ENCODE data around the gene FSTL4. TPM values are rescaled to one million over a fixed set of nuclear protein-coding genes. Genes with fewer than 3 reads are reported as not detected.

Gene FSTL4
- polyA plus RNA-seq, 4 donors = 0.25 to 1.5 TPM; not detected in 2

DNA sequence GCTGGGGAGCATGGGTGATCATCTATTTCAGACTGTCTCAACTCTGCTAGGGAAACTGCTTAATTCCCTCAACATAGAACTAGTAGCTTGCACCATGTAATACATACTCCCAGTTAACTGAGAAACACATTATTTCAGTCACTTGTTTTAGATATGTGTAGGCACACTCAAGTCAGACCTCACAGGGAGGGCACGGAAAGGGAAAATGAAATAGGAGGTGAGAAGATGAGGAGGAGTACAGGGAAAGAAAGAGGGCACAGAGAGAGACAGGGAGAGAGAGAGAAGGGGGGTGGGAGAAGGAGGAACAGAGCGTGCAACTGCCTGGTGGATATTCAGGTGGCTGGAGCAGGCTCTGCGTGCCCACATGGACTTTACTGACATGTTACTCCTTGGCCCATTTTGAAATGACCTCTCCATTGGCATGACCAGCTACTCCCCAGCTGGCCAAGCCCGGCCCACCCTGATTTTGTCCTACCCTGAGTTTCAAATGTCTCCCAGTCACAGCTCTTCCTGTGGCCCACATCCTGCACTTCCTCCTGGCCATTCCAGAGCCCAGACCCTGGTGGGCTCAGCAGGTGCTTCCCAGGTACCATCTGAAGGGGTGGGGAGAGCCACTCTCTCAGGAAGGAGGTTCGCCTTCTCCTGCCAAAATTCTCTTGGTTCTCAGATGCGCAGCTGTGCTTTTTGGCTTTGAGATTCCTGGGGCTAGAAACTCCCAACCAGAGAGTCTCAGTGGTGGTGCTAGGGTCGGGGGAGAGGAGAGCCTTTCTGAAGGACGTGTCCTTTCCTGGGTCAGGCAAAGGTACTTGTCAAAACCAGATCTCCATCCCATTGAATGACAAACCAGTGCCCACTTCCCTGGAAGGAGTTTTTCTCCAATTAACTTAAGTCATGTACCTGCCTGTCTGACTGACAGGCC is 229.4 kb downstream of the FSTL4 start:
- FAIRE-seq (no peak), DNase-seq (no peak)
- Histone ChIP-seq H3K9me3 (ENCODE audit: control insufficient read depth in 2 of 2, insufficient read depth in 1 of 2, low read depth in 1 of 2, low read length in 1 of 2) (no peaks in the 10 kb centered on the region), H3K36me3 (ENCODE audit: control insufficient read depth in 3 of 3, insufficient read depth in 2 of 3, low read depth in 1 of 3, low read length in 3 of 3) (no peaks in the 10 kb centered on the region), H3K27me3 (ENCODE audit: control insufficient read depth in 3 of 3, insufficient read depth in 3 of 3, low read length in 3 of 3) (peaks cover 0 to 13% (median 0%) of the 10 kb centered on the region in 3 donors), H3K4me3 (ENCODE audit: low read depth in 1 of 3, low read length in 3 of 3) (no peak overlapping the region), H3K4me1 (ENCODE audit: control insufficient read depth in 3 of 3, insufficient read depth in 2 of 3, low read depth in 1 of 3, low read length in 2 of 3) (no peaks in the 10 kb centered on the region), H3K27ac (ENCODE audit: low read depth in 1 of 3, low read length in 2 of 3) (no peak overlapping the region)
- WGBS, 3 donors = 68 to 76% (median 76%) methylated on average over 8 of the region's 8 CpGs

DNA sequence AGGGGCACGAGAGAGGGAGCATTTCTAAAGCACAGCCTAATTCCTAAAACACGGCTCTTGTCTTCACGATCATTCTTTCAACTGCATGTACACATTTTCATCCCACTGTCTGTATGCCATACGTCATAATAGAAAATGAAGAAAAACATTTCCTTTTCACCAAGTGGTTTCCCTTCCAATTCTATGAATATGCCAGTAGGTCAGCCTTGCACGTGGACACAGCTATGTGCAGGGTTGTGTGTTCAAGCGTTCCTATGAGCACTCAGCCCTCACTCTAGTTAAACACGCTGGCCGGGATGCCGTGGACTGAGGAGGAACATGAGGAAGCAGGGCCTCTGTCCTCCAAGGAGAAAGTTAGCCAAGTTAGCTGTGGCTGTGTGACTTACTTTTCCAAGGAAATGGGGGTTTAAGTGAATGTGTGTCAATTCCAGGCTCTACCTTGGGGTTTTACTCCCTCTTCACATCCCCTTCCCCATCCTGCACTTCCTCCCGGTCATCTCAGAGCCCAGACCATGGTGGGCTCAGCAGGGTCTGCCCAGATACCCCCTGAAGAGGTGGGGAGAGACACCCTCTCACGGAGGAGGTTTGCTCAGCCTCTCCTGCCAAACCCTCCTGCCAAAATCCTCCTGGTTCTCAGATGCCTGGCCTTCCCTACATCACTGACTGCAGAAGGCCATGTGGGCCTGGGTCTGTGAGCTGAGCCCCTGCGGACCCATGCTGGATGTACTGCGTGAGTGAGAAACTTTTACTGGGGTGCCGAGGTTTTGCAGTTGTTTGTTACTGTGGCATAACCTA is 230.6 kb downstream of the FSTL4 start:
- Histone ChIP-seq H3K9me3 (ENCODE audit: control insufficient read depth in 2 of 2, insufficient read depth in 1 of 2, low read depth in 1 of 2, low read length in 1 of 2) (peaks cover 1 to 7% of the 10 kb centered on the region in 2 donors), H3K27ac (ENCODE audit: low read depth in 1 of 3, low read length in 2 of 3) (no peak overlapping the region), H3K27me3 (ENCODE audit: control insufficient read depth in 3 of 3, insufficient read depth in 3 of 3, low read length in 3 of 3) (peaks cover 0 to 11% (median 0%) of the 10 kb centered on the region in 3 donors), H3K4me1 (ENCODE audit: control insufficient read depth in 3 of 3, insufficient read depth in 2 of 3, low read depth in 1 of 3, low read length in 2 of 3) (no peaks in the 10 kb centered on the region), H3K4me3 (ENCODE audit: low read depth in 1 of 3, low read length in 3 of 3) (no peak overlapping the region), H3K36me3 (ENCODE audit: control insufficient read depth in 3 of 3, insufficient read depth in 2 of 3, low read depth in 1 of 3, low read length in 3 of 3) (no peaks in the 10 kb centered on the region)
- FAIRE-seq = no peak
- DNase-seq = no peak
- WGBS, 3 donors = 77 to 81% (median 78%) methylated on average over 14 of the region's 14 CpGs

DNA sequence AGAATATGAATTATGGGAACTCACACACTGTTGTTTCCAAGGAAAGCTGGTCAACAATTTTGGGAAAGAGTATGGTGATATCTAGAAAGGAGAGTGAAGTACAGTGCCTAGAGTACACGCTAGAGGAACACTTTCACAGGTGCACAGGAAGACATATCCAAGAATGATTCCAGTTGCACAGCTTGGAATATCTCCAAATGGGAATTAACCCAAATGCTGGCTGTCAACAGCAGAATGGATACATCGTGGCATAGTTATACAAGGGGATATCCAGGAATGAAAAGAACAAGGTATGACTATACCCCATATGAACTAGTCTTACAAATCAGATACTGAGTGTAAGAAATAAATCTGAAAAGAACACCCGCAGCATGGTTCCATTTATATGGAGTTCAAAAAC is 231.3 kb downstream of the FSTL4 start:
- no peak for DNase-seq
- Histone ChIP-seq H3K27ac (ENCODE audit: low read depth in 1 of 3, low read length in 2 of 3) (no peak overlapping the region), H3K9me3 (ENCODE audit: control insufficient read depth in 2 of 2, insufficient read depth in 1 of 2, low read depth in 1 of 2, low read length in 1 of 2) (peaks cover 1 to 11% of the 10 kb centered on the region in 2 donors), H3K4me3 (ENCODE audit: low read depth in 1 of 3, low read length in 3 of 3) (no peak overlapping the region), H3K36me3 (ENCODE audit: control insufficient read depth in 3 of 3, insufficient read depth in 2 of 3, low read depth in 1 of 3, low read length in 3 of 3) (no peaks in the 10 kb centered on the region), H3K4me1 (ENCODE audit: control insufficient read depth in 3 of 3, insufficient read depth in 2 of 3, low read depth in 1 of 3, low read length in 2 of 3) (no peaks in the 10 kb centered on the region), H3K27me3 (ENCODE audit: control insufficient read depth in 3 of 3, insufficient read depth in 3 of 3, low read length in 3 of 3) (peaks cover 0 to 11% (median 0%) of the 10 kb centered on the region in 3 donors)
- no peak for FAIRE-seq
- WGBS, 3 donors = 66 to 83% (median 82%) methylated on average over 3 of the region's 3 CpGs

DNA sequence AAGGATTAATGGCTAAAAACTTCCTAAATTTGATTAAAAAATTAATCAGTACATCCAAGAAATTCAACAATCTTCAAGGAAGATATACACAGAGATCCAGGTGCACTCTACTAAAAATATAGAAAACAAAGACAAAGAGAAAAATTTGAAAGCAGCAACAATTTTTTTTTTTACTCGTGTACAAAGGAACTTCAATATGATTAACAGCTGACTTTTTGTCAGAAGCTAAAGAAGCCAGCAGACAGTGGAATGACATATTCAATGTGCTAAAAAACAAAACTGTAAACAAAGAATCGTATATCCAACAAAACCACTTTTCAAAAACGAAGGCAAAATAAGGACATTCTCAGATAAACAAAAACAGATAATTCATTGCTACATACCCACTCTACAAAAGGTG is 234.6 kb downstream of the FSTL4 start:
- H3K4me1 ChIP-seq (ENCODE audit: control insufficient read depth in 3 of 3, insufficient read depth in 2 of 3, low read depth in 1 of 3, low read length in 2 of 3) = no peaks in the 10 kb centered on the region
- peaks cover 1 to 11% of the 10 kb centered on the region in 2 donors for H3K9me3 ChIP-seq (ENCODE audit: control insufficient read depth in 2 of 2, insufficient read depth in 1 of 2, low read depth in 1 of 2, low read length in 1 of 2)
- no peak overlapping the region for H3K27ac ChIP-seq (ENCODE audit: low read depth in 1 of 3, low read length in 2 of 3)
- FAIRE-seq (no peak), DNase-seq (no peak)
- WGBS, 3 donors = 64 to 74% (median 68%) methylated on average over 3 of the region's 3 CpGs
- peaks cover 0 to 4% (median 0%) of the 10 kb centered on the region in 3 donors for H3K27me3 ChIP-seq (ENCODE audit: control insufficient read depth in 3 of 3, insufficient read depth in 3 of 3, low read length in 3 of 3)
- H3K36me3 ChIP-seq (ENCODE audit: control insufficient read depth in 3 of 3, insufficient read depth in 2 of 3, low read depth in 1 of 3, low read length in 3 of 3) = no peaks in the 10 kb centered on the region
- H3K4me3 ChIP-seq (ENCODE audit: low read depth in 1 of 3, low read length in 3 of 3) = no peak overlapping the region

DNA sequence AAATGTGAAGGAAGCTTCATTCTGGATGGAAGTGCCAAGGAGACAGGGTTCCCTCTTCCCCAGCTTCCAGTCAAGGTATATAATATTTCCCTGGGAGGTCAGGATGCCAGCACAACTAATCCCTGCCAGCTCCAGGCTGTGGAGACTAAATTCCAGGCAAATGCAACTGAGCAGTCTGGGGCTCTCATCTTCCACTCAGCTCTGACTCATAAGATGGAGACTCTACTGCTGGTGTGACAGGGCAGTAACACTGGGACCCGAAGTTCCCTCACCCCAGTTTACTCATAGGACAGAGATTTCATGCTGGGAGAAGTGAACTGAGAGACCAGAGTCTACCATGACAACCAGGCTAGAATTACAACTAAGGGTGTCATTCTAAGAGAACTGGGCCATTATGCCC is 235.4 kb downstream of the FSTL4 start:
- no peak overlapping the region for H3K27ac ChIP-seq (ENCODE audit: low read depth in 1 of 3, low read length in 2 of 3)
- no peaks in the 10 kb centered on the region for H3K36me3 ChIP-seq (ENCODE audit: control insufficient read depth in 3 of 3, insufficient read depth in 2 of 3, low read depth in 1 of 3, low read length in 3 of 3)
- DNase-seq = no peak
- no peak for FAIRE-seq
- H3K4me1 ChIP-seq (ENCODE audit: control insufficient read depth in 3 of 3, insufficient read depth in 2 of 3, low read depth in 1 of 3, low read length in 2 of 3) = no peaks in the 10 kb centered on the region
- peaks cover 0 to 2% (median 0%) of the 10 kb centered on the region in 3 donors for H3K27me3 ChIP-seq (ENCODE audit: control insufficient read depth in 3 of 3, insufficient read depth in 3 of 3, low read length in 3 of 3)
- 78 to 86% (median 82%) methylated on average over 1 of the region's 1 CpG for WGBS, 3 donors
- H3K9me3 ChIP-seq (ENCODE audit: control insufficient read depth in 2 of 2, insufficient read depth in 1 of 2, low read depth in 1 of 2, low read length in 1 of 2) = peaks cover 1 to 11% of the 10 kb centered on the region in 2 donors
- no peak overlapping the region for H3K4me3 ChIP-seq (ENCODE audit: low read depth in 1 of 3, low read length in 3 of 3)

DNA sequence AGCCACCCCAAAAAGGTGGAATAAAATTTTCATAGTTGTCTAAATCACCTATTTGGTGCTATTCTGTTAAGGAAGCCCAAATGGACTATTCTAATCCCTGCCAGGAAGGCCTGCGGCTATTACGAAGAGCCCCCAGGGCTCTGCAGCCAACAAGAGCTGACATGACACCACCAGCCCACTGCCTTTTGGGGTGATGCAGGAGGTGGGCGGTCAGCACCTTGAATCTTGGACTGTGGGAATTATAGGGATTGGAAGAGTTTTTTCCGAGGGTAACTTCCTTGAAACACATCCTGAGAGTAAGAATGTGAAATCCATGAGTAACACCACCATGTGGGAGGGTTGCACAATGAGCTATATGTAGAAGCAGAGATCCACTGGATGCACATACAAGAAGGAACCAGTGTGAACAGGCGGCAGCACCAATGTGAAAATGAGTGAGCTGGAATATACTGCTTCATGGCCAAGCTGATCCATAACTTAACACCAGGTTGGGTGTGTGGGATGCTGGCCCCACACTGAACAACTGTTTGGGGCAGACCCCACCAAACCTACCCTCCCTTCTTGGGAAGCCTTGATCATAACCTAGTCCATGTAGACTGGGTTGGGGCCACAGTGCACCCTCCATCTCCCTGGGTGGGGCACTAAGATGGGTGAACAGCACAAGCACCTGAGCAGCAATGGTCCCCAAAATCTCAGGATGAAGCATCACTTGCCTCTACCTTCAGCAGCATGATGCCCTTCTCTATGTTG is 239.0 kb downstream of the FSTL4 start:
- H3K9me3 ChIP-seq (ENCODE audit: control insufficient read depth in 2 of 2, insufficient read depth in 1 of 2, low read depth in 1 of 2, low read length in 1 of 2) = peaks cover 1 to 11% of the 10 kb centered on the region in 2 donors
- WGBS, 3 donors = 86 to 92% (median 88%) methylated on average over 5 of the region's 5 CpGs
- H3K27me3 ChIP-seq (ENCODE audit: control insufficient read depth in 3 of 3, insufficient read depth in 3 of 3, low read length in 3 of 3) = peaks cover 0 to 3% (median 0%) of the 10 kb centered on the region in 3 donors
- H3K36me3 ChIP-seq (ENCODE audit: control insufficient read depth in 3 of 3, insufficient read depth in 2 of 3, low read depth in 1 of 3, low read length in 3 of 3) = no peaks in the 10 kb centered on the region
- no peak overlapping the region for H3K27ac ChIP-seq (ENCODE audit: low read depth in 1 of 3, low read length in 2 of 3)
- H3K4me1 ChIP-seq (ENCODE audit: control insufficient read depth in 3 of 3, insufficient read depth in 2 of 3, low read depth in 1 of 3, low read length in 2 of 3) = no peaks in the 10 kb centered on the region
- DNase-seq (no peak), FAIRE-seq (no peak)
- H3K4me3 ChIP-seq (ENCODE audit: low read depth in 1 of 3, low read length in 3 of 3) = no peak overlapping the region

DNA sequence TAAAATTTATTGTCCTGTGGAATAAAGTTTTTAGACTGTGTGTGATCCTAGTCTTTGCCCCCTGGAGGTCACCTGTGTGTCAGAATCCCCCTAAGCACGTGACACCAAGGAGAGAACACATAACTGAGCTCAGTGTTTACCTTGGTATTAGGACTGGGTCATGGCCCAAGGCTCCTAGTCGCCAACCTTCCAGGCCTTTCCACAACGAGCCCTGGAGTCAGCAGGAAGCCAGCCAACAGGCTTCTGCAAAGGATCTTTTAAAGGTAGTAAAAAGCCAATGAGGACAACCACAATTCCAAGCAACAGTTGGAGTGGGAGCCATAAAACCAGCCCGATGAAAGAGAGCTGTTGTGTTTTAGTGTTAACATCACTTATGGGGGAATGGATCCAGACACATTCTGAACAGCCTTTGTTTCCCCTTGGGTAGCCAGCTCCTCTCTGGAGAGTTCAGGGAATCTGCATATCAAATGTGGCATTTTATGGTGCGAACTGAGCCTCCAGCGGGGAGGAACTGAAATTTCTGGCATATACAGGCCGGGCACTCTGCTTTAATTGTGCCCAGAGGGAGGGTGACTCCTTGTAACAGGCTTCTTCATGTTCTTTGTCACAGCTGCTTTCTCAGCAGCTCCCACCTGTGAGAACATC is 239.9 kb downstream of the FSTL4 start:
- Histone ChIP-seq H3K36me3 (ENCODE audit: control insufficient read depth in 3 of 3, insufficient read depth in 2 of 3, low read depth in 1 of 3, low read length in 3 of 3) (no peaks in the 10 kb centered on the region), H3K4me1 (ENCODE audit: control insufficient read depth in 3 of 3, insufficient read depth in 2 of 3, low read depth in 1 of 3, low read length in 2 of 3) (no peaks in the 10 kb centered on the region), H3K9me3 (ENCODE audit: control insufficient read depth in 2 of 2, insufficient read depth in 1 of 2, low read depth in 1 of 2, low read length in 1 of 2) (peaks cover 1 to 10% of the 10 kb centered on the region in 2 donors), H3K27ac (ENCODE audit: low read depth in 1 of 3, low read length in 2 of 3) (no peak overlapping the region), H3K4me3 (ENCODE audit: low read depth in 1 of 3, low read length in 3 of 3) (no peak overlapping the region), H3K27me3 (ENCODE audit: control insufficient read depth in 3 of 3, insufficient read depth in 3 of 3, low read length in 3 of 3) (peaks cover 0 to 4% (median 0%) of the 10 kb centered on the region in 3 donors)
- no peak for FAIRE-seq
- no peak for DNase-seq
- 56 to 66% (median 59%) methylated on average over 7 of the region's 7 CpGs for WGBS, 3 donors

All from small intestine (tissue), 7 donors.